Right atrium auricular region (tissue), 2 donors: ENCODE results near the gene ANKH. TPM values are rescaled to one million over a fixed set of nuclear protein-coding genes. Genes with fewer than 3 reads are reported as not detected.
"Not testable (repeated sequence)": the region's sequence is repeated elsewhere in the genome, so short reads cannot be mapped to it uniquely, and the experiment has no call there.

Experiments used
- DNase-seq: peaks from one replicate; pipeline ENCODE4 v3.0.0-alpha.2; 2019; ENCODE audit warnings: low spot score
- H3K27ac ChIP-seq, 2 donors: fragments of 200-600 bp; sonication (generic); 1 replicate in 1 of 2; 2 replicates in 1 of 2; pipeline ENCODE4 v1.5.1; 2016 to 2019
- H3K27me3 ChIP-seq, 2 donors: fragments of 200-600 bp; sonication (generic); one replicate each; pipeline versions ENCODE4 v1.5.1 to v1.6.0; 2017 to 2019
- H3K36me3 ChIP-seq: fragments of 200-600 bp; sonication (generic); one replicate; pipeline ENCODE4 v1.5.1; 2016
- H3K4me1 ChIP-seq, 2 donors: fragments of 200-600 bp; sonication (generic); one replicate each; pipeline versions ENCODE4 v1.5.1 to v1.6.0; 2017 to 2019
- H3K4me3 ChIP-seq, 2 donors: fragments of 200-600 bp; sonication (generic); 1 replicate in 1 of 2; 2 replicates in 1 of 2; pipeline ENCODE4 v1.5.1; 2017 to 2019; ENCODE audit warnings: mild to moderate bottlenecking in 1 of 2, moderate library complexity in 1 of 2
- H3K9me3 ChIP-seq, 2 donors: fragments of 200-600 bp; sonication (generic); one replicate each; pipeline ENCODE4 v1.5.1; 2019
- total RNA-seq, 2 donors: library from RNA; depleted of rRNA; stranded (reverse); fragments of >200 nt; gene quantifications; one replicate each; pipeline ENCODE4 v1.1.0, GENCODE V29; 2016
- TF ChIP-seq, protein P1 (sequence below), 2 donors: fragments of 200-600 bp; sonication (generic); IDR thresholded peaks; one replicate each; pipeline ENCODE4 v1.5.1; 2019; ENCODE audit warnings: antibody characterized with exemption in 2 of 2

ANKH gene
- total RNA-seq, 2 donors from 2014 or later, result 52.3 to 80.4 TPM

DNA sequence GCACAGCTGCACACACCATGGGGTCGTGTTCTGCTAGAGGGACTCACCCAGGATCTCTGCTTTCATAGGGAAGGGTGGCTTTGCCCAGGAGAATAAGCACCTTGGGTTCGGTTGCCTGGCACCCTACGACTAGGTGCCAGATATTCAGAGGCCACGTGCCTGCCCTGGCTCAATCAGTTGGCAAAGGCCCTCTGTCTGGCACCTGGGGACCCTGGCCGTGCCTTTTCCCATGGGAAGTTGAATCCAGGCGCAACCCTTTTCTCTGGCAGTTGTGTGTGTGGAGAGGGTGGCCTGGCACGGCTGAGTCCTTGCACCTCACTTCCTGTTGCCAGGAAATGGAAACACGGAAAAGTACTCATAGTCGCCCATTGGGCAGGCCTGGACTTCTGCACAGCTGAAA, 10.2 kb upstream of the ANKH start:
- TF ChIP-seq, protein P1, sequence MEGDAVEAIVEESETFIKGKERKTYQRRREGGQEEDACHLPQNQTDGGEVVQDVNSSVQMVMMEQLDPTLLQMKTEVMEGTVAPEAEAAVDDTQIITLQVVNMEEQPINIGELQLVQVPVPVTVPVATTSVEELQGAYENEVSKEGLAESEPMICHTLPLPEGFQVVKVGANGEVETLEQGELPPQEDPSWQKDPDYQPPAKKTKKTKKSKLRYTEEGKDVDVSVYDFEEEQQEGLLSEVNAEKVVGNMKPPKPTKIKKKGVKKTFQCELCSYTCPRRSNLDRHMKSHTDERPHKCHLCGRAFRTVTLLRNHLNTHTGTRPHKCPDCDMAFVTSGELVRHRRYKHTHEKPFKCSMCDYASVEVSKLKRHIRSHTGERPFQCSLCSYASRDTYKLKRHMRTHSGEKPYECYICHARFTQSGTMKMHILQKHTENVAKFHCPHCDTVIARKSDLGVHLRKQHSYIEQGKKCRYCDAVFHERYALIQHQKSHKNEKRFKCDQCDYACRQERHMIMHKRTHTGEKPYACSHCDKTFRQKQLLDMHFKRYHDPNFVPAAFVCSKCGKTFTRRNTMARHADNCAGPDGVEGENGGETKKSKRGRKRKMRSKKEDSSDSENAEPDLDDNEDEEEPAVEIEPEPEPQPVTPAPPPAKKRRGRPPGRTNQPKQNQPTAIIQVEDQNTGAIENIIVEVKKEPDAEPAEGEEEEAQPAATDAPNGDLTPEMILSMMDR (IDR thresholded peaks at IDR 0.05), result no peak
- no peak for DNase-seq
- Histone ChIP-seq H3K4me1 (peaks cover 0 to 19% of the 10 kb centered on the region in 2 donors), H3K27ac (no peak overlapping the region), H3K4me3 (no peak overlapping the region), H3K27me3 (no peaks in the 10 kb centered on the region), H3K36me3 (no peaks in the 10 kb centered on the region), H3K9me3 (no peaks in the 10 kb centered on the region)

DNA sequence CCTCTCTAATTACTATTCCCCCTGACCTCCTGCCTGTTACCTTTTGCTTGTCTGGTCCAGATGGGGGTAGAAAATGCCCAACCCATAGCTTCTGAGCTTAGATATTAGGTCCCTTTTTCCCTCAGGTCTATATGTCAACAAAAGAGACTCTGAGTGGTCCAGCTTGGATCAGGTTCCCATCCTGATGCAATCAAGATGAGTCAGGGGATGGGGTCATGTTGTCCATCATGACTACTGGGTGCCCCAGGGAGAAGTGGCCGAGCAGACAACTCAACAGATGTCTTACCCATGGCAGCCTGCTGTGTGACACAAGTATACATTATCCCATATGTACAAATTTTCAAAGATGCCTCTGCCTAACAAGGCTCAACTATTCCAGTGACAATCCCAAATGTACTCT, 9.1 kb upstream of the ANKH start:
- H3K4me1 ChIP-seq, result peaks cover 0 to 19% of the 10 kb centered on the region in 2 donors
- TF ChIP-seq, protein P1 (IDR thresholded peaks at IDR 0.05), result no peak

DNA sequence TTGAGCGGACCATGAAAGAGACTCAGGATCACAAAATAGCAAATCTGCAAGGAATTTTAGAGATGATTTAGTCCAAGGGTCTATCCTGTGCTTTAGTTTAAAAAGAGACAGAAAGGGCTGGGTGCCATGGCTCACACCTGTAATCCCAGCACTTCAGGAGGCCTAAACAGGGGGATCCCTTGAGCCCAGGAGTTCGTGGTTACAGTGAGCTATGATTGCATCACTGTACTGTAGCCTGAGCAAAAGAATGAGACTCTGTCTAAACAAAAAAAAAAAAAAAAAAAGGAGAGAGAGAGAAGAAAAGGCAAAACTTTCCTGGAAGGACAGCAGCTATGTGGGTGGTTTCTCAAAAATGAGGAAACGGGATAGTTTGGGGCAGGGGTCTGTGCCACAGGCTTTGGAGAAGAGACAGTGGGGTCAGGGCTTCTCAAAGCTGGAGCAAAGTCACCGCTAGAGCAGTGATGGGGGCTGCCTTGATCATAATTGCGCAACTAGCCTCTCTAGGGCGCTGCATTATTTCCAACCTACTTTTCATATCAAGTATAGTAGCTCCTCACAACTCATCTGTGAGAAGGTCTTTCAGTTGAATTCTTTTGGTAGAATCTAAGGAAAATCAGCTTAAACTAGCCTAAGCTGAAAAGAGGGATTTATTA, 8.5 kb upstream of the ANKH start:
- H3K27ac ChIP-seq, result no peak overlapping the region
- peaks cover 0 to 19% of the 10 kb centered on the region in 2 donors for H3K4me1 ChIP-seq
- H3K36me3 ChIP-seq, result no peaks in the 10 kb centered on the region
- no peaks in the 10 kb centered on the region for H3K9me3 ChIP-seq
- H3K4me3 ChIP-seq, result no peak overlapping the region
- H3K27me3 ChIP-seq, result no peaks in the 10 kb centered on the region
- TF ChIP-seq, protein P1 (IDR thresholded peaks at IDR 0.05), result no peak
- DNase-seq, result no peak

More for the DNA sequence above, 9.1 kb upstream of the ANKH start:
- Histone ChIP-seq H3K27ac (no peak overlapping the region), H3K27me3 (no peaks in the 10 kb centered on the region), H3K4me3 (no peak overlapping the region), H3K36me3 (no peaks in the 10 kb centered on the region), H3K9me3 (no peaks in the 10 kb centered on the region)
- no peak for DNase-seq

DNA sequence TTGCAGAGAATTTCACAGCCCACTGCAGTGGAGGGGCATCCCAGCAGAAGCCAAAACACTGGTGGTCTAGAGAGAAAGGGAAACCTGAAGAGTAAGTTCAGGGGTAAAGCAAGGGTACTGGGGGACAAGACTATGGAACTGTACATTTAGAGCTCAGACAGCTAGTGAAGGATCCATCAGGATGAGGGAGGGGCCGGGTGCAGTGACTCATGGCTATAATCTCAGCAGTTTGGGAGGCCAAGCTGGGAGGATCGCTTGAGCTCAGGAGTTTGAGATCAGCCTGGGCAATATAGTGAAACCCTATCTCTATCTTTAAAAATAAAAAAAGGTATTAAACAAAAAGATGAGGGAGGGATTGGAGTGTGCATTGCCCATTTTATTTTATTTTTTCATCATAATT, 7.8 kb upstream of the ANKH start:
- Histone ChIP-seq H3K4me1 (peaks cover 0 to 19% of the 10 kb centered on the region in 2 donors), H3K9me3 (no peaks in the 10 kb centered on the region), H3K27me3 (no peaks in the 10 kb centered on the region), H3K4me3 (no peak overlapping the region), H3K36me3 (no peaks in the 10 kb centered on the region), H3K27ac (no peak overlapping the region)
- TF ChIP-seq, protein P1 (IDR thresholded peaks at IDR 0.05), result no peak
- no peak for DNase-seq

DNA sequence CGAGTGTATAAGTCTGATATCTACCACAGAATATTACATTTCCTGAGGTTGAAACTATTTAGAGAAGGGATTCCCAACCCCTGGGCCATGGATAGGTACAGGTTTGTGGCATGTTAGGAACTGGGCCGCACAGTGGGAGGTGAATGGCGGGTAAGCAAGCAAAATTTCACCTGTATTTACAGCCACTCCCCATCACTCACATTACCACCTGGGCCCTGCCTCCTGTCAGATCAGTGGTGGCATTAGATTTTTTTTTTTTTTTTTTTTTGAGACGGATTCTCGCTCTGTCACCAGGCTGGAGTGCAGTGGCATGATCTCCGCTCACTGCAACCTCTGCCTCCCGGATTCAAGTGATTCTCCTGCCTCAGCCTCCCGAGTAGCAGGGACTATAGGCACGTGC, 6.6 kb upstream of the ANKH start:
- not testable (repeated sequence) for DNase-seq, H3K4me3 ChIP-seq, H3K9me3 ChIP-seq, H3K27me3 ChIP-seq, H3K27ac ChIP-seq, H3K36me3 ChIP-seq
- peaks cover 0 to 13% of the 10 kb centered on the region in 2 donors for H3K4me1 ChIP-seq

DNA sequence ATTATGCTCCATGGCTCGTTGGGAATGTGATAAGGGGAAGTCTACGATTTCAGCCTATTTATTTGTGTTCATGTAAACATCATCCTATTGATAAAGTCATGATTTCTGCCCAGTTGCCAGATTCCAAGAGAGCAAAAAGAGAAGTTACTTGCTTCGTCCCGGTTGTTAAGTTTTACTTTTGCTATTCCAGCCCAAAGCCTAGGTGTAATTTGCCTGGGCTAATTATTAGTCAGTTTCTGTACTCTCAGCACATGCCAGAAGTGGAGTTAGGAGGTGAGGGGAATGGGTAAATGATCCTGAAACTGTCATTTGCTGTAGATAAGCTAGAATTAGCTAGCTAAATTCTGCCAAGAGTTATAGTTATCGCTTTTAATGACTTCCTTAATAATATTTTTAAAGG, 4.5 kb upstream of the ANKH start:
- H3K27ac ChIP-seq, result no peak overlapping the region
- H3K4me1 ChIP-seq, result no peaks in the 10 kb centered on the region
- no peak overlapping the region for H3K4me3 ChIP-seq
- no peak for DNase-seq
- no peaks in the 10 kb centered on the region for H3K36me3 ChIP-seq
- H3K9me3 ChIP-seq, result no peaks in the 10 kb centered on the region
- TF ChIP-seq, protein P1 (IDR thresholded peaks at IDR 0.05), result no peak
- no peaks in the 10 kb centered on the region for H3K27me3 ChIP-seq
